HepG2 (cell line): ENCODE results near the gene TECTA. TPM values are rescaled to one million over a fixed set of nuclear protein-coding genes. Genes with fewer than 3 reads are reported as not detected.

Experiments used
- ATAC-seq: fragments of 200-7000 bp; cut with Tn5 transposase; 3 replicates; pipeline ENCODE4 v1.9.1; 2020; ENCODE audit warnings: mild to moderate bottlenecking, moderate library complexity
- BruUV-seq: library from RNA; stranded (reverse); fragments of 400-500 nt; replicated peaks from 2 replicates; lab custom pipeline; 2021; lab: Mats Ljungman, UMichigan
- CTCF ChIA-PET: fragments of 300-600 bp; formaldehyde crosslinking; extraction: SDS; loops from one replicate; lab custom pipeline; 2021; ENCODE audit warnings: low total read pairs, inconsistent platforms, low intra/inter-chr PET ratio; lab: Yijun Ruan, JAX
- POLR2A ChIA-PET: fragments of 350-600 bp; sonication (Branson Sonifier 250); formaldehyde crosslinking; loops from one replicate; lab custom pipeline; 2020; ENCODE audit warnings: antibody characterized with exemption, inconsistent platforms; lab: Yijun Ruan, JAX
- DNase-seq: peaks from one replicate; pipeline ENCODE4 v3.0.0-alpha.2; 2015; ENCODE audit warnings: low spot score
- FAIRE-seq: peaks from 3 replicates; lab custom pipeline; 2011; peaks lifted over from hg19 to GRCh38; lab: Jason Lieb, UNC
- H2AFZ ChIP-seq: one replicate; pipeline ENCODE4 v1.6.1; 2011; ENCODE audit warnings: low read length, inconsistent platforms
- H3K27ac ChIP-seq: fragments of 300-600 bp; 3 replicates; pipeline ENCODE4 v1.8.0; 2011; ENCODE audit warnings: mixed run types, mild to moderate bottlenecking, mixed read lengths, low read length, inconsistent platforms; ENCODE audit not compliant: insufficient read depth; ENCODE audit errors: extremely low read length
- H3K27me3 ChIP-seq, 2 experiments: fragments of 200-600 bp in 1 of 2; 2 replicates in 1 of 2; 3 replicates in 1 of 2; pipeline versions ENCODE4 v1.6.0 to v1.8.0; 2011; ENCODE audit warnings: low read length in 2 of 2, mild to moderate bottlenecking in 2 of 2, moderate library complexity in 2 of 2, inconsistent platforms in 1 of 2; ENCODE audit not compliant: insufficient read depth in 2 of 2, control insufficient read depth in 1 of 2
- H3K36me3 ChIP-seq, 2 experiments: fragments of 200-600 bp in 1 of 2; replicated peaks in 1 of 2; 2 replicates in 1 of 2; 3 replicates in 1 of 2; pipeline versions ENCODE4 v1.5.1 to v1.8.0; 2011; ENCODE audit warnings: low read length in 2 of 2, inconsistent platforms in 1 of 2; ENCODE audit not compliant: insufficient read depth in 2 of 2, control insufficient read depth in 1 of 2
- H3K4me1 ChIP-seq: 2 replicates; pipeline ENCODE4 v1.5.1; 2012; ENCODE audit warnings: low read length, inconsistent platforms; ENCODE audit not compliant: insufficient read depth
- H3K4me2 ChIP-seq: 2 replicates; pipeline ENCODE4 v1.6.0; 2011; ENCODE audit warnings: low read depth, low read length, inconsistent platforms
- H3K4me3 ChIP-seq, 3 experiments: fragments of 200-600 bp in 1 of 3; sonication (generic), shearing (Covaris generic) in 1 of 3; replicated peaks in 1 of 3; 2 replicates each; pipeline ENCODE4 v1.5.1; 2011 to 2016; ENCODE audit warnings: low read length in 3 of 3, inconsistent platforms in 2 of 3, low read depth in 2 of 3, mild to moderate bottlenecking in 2 of 3, control low read depth in 1 of 3, mixed read lengths in 1 of 3; ENCODE audit not compliant: insufficient read depth in 1 of 3
- H3K79me2 ChIP-seq: one replicate; pipeline ENCODE4 v1.6.1; 2011; ENCODE audit warnings: low read length, inconsistent platforms; ENCODE audit not compliant: insufficient read depth
- H3K9ac ChIP-seq: 2 replicates; pipeline ENCODE4 v1.6.0; 2011; ENCODE audit warnings: mild to moderate bottlenecking, low read depth, low read length, inconsistent platforms; ENCODE audit not compliant: insufficient read depth
- H3K9me3 ChIP-seq: 2 replicates; pipeline ENCODE4 v1.5.1; 2012; ENCODE audit warnings: mild to moderate bottlenecking, low read length
- H4K20me1 ChIP-seq: 2 replicates; pipeline ENCODE4 v1.6.0; 2011; ENCODE audit warnings: inconsistent platforms, mild to moderate bottlenecking, low read length, moderate library complexity; ENCODE audit not compliant: insufficient read depth
- NR3C1 ChIP-seq: sonication (generic); formaldehyde crosslinking; IDR thresholded peaks from 2 replicates; pipeline ENCODE4 v1.4.0; 2020; ENCODE audit warnings: missing genetic modification reagents
- REXO4 ChIP-seq: sonication (generic); formaldehyde crosslinking; IDR thresholded peaks from 2 replicates; pipeline ENCODE4 v1.8.0; 2022; ENCODE audit warnings: missing genetic modification reagents, mild to moderate bottlenecking, borderline replicate concordance
- ZNF816 ChIP-seq: sonication (generic); formaldehyde crosslinking; IDR thresholded peaks from 2 replicates; pipeline ENCODE4 v1.8.0; 2022; ENCODE audit warnings: missing genetic modification reagents, mild to moderate bottlenecking, borderline replicate concordance
- ZNF839 ChIP-seq: sonication (generic); formaldehyde crosslinking; IDR thresholded peaks from 2 replicates; pipeline ENCODE4 v1.4.0; 2020; ENCODE audit warnings: missing genetic modification reagents, mild to moderate bottlenecking, borderline replicate concordance
- WGBS: methylation state at CpG from one replicate; pipeline ENCODE4 v1.1.6; 2017; ENCODE audit warnings: low lambda C conversion rate; 5-methylcytosine and 5-hydroxymethylcytosine counted together
- in situ Hi-C: cut with HindIII; loops from 2 replicates; pipeline ENCODE4 v1.10.0; 2017; ENCODE audit warnings: low pct_unique_long_range_greater_than_20kb; ENCODE audit not compliant: extremely low pct_ligation_motif_present
- intact Hi-C: fragments of 100-400 bp; cut with micrococcal nuclease; formaldehyde crosslinking; loops from one replicate; pipeline ENCODE4 v1.10.0; 2022; ENCODE audit not compliant: unreplicated experiment
- polyA plus RNA-seq, 8 experiments: library from polyadenylated mRNA; depleted of rRNA in 3 of 8; stranded (reverse) in 7 of 8; unstranded in 1 of 8; fragments of >200 nt; fragmentation: Illumina TruSeq in 4 of 8; extraction: Trizol in 4 of 8; gene quantifications; 2 replicates each; pipeline versions ENCODE4 v1.2.1 to v1.2.3, GENCODE V29; 2011 to 2016; ENCODE audit warnings: low read depth in 4 of 8, missing spikeins in 1 of 8, mixed read lengths in 1 of 8; ENCODE audit not compliant: insufficient read depth in 1 of 8
- total RNA-seq, 5 experiments: library from RNA; depleted of rRNA; stranded (reverse); fragments of >200 nt; fragmentation: Illumina TruSeq; extraction: Trizol; gene quantifications; 2 replicates each; pipeline ENCODE4 v1.2.3, GENCODE V29; 2016; ENCODE audit warnings: low read depth in 1 of 5
- TF ChIP-seq, protein P1 (sequence below): sonication (generic); formaldehyde crosslinking; IDR thresholded peaks from 2 replicates; pipeline ENCODE4 v1.9.0; 2021; ENCODE audit warnings: missing genetic modification reagents, borderline replicate concordance

The TECTA gene
- total and polyA plus RNA-seq, 2 of the 13 experiments (the other 11 are each of a cell fraction or from before 2014, with no cell fraction given): 0.04 to 0.17 TPM

DNA sequence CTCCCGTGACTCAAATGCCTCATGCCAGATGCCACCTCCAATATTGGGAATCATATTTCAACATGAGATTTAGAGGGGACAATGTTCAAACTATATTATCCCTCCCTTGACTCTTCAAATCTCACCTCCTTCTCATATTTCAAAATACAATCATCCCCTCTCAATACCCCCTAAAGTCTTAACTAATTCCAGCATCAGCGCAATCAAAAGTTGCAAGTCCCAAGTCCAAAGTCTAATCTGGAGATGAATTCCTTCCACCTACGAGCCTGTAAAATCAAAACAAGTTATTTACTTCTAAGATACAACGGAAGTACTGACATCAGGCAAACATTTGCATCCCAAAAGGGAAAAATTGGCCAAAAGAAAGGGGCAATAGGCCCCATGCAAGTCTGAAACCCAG lies 124.3 kb downstream of the TECTA start:
- TF ChIP-seq ZNF816 (no peak), ZNF839 (CRISPR knock-in tag) (no peak), REXO4 (CRISPR knock-in tag) (no peak), NR3C1 (CRISPR knock-in tag) (no peak)
- TF ChIP-seq, protein P1, sequence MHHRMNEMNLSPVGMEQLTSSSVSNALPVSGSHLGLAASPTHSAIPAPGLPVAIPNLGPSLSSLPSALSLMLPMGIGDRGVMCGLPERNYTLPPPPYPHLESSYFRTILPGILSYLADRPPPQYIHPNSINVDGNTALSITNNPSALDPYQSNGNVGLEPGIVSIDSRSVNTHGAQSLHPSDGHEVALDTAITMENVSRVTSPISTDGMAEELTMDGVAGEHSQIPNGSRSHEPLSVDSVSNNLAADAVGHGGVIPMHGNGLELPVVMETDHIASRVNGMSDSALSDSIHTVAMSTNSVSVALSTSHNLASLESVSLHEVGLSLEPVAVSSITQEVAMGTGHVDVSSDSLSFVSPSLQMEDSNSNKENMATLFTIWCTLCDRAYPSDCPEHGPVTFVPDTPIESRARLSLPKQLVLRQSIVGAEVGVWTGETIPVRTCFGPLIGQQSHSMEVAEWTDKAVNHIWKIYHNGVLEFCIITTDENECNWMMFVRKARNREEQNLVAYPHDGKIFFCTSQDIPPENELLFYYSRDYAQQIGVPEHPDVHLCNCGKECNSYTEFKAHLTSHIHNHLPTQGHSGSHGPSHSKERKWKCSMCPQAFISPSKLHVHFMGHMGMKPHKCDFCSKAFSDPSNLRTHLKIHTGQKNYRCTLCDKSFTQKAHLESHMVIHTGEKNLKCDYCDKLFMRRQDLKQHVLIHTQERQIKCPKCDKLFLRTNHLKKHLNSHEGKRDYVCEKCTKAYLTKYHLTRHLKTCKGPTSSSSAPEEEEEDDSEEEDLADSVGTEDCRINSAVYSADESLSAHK (CRISPR knock-in tag): no peak
- in situ Hi-C loops: no loop called here
- no peak overlapping the region for H3K9ac ChIP-seq
- H3K4me1 ChIP-seq: peaks cover 6% of the 10 kb centered on the region; the same call in 1 of the 2 replicates
- no peaks in the 10 kb centered on the region for H3K79me2 ChIP-seq
- FAIRE-seq (no peak), DNase-seq (no peak), ATAC-seq (no peak)
- H4K20me1 ChIP-seq: no peaks in the 10 kb centered on the region
- no TSS peak for BruUV-seq
- H3K27ac ChIP-seq: no peak overlapping the region
- ChIA-PET POLR2A (no interaction called here), CTCF (no interaction called here)
- no peaks in the 10 kb centered on the region for H3K27me3 ChIP-seq
- 38% methylated on average over 4 of the region's 4 CpGs for WGBS
- no peak overlapping the region for H3K4me2 ChIP-seq
- H3K9me3 ChIP-seq: no peaks in the 10 kb centered on the region
- intact Hi-C loops: no loop called here
- H3K36me3 ChIP-seq: no peaks in the 10 kb centered on the region
- no peak overlapping the region for H3K4me3 ChIP-seq
- H2AFZ ChIP-seq: no peak overlapping the region
